ENCODE data around the gene ELP2.
"Not testable (repeated sequence)": the region's sequence is repeated elsewhere in the genome, so short reads cannot be mapped to it uniquely, and the experiment has no call there.

The ELP2 gene, protein sequence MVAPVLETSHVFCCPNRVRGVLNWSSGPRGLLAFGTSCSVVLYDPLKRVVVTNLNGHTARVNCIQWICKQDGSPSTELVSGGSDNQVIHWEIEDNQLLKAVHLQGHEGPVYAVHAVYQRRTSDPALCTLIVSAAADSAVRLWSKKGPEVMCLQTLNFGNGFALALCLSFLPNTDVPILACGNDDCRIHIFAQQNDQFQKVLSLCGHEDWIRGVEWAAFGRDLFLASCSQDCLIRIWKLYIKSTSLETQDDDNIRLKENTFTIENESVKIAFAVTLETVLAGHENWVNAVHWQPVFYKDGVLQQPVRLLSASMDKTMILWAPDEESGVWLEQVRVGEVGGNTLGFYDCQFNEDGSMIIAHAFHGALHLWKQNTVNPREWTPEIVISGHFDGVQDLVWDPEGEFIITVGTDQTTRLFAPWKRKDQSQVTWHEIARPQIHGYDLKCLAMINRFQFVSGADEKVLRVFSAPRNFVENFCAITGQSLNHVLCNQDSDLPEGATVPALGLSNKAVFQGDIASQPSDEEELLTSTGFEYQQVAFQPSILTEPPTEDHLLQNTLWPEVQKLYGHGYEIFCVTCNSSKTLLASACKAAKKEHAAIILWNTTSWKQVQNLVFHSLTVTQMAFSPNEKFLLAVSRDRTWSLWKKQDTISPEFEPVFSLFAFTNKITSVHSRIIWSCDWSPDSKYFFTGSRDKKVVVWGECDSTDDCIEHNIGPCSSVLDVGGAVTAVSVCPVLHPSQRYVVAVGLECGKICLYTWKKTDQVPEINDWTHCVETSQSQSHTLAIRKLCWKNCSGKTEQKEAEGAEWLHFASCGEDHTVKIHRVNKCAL

DNA sequence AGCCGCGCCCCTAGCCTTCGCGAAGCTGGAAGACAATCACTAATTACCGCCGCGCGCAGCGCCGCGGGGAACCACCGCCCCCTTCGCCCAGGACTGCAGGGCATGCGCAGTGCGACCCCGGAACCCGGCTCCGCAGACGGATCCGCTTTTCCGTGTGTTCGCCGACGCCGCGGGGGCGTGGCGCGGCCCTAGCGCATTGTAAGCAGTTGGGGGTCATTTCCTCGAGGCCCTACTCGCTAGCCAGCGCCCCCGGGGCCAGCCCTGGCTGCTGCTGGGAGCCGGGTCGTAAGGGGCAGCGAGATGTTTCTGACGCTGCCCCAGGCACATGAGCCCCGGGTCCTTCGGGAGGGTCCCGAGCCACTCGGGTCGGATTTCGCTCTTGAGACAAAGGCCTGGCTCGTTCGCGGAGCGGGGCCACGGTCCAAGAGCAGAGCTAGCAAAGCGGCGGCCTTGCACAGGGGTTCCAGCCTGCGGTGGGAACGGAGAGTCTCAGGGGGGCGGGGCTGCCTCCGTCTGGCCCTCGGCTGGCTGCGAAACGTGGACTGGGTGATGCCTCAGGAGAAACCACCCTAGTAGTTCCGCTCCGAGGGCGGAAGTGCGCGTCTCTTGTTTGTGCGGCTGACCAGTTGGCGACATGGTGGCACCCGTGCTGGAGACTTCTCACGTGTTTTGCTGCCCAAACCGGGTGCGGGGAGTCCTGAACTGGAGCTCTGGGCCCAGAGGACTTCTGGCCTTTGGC lies at the start of gene ELP2, which contains the start of gene SLC39A6:
ELP2 (plus strand) TSS at position 600 of the 739 bp plus-strand sequence; CDS start at position 635, 35 bp downstream.
SLC39A6 (minus strand) TSS at position 41 of the 739 bp plus-strand sequence. CDS start 2,333 bp downstream, outside the sequence.
- Histone ChIP-seq H3K27ac (peak within 1 kb of the TSS; percentile 98), H3K4me3 (ENCODE audit: low read depth, low read length) (peak within 1 kb of the TSS; percentile 91), H2AFZ (peak within 1 kb of the TSS; percentile 97), H3K36me3 (ENCODE audit: control insufficient read depth, insufficient read depth, low read length) (no peaks in the 10 kb centered on the region), H3K9ac (peak within 1 kb of the TSS; percentile 64), H3K79me2 (peaks cover 23% of the 10 kb centered on the region), H3K4me2 (ENCODE audit: low read length) (peak within 1 kb of the TSS; percentile 100), H3K9me3 (ENCODE audit: control insufficient read depth, low read length) (no peaks in the 10 kb centered on the region), H3K27me3 (ENCODE audit: control insufficient read depth, insufficient read depth, low read length) (no peaks in the 10 kb centered on the region), H3K4me1 (peaks cover 7% of the 10 kb centered on the region)
- TF ChIP-seq, protein P1, sequence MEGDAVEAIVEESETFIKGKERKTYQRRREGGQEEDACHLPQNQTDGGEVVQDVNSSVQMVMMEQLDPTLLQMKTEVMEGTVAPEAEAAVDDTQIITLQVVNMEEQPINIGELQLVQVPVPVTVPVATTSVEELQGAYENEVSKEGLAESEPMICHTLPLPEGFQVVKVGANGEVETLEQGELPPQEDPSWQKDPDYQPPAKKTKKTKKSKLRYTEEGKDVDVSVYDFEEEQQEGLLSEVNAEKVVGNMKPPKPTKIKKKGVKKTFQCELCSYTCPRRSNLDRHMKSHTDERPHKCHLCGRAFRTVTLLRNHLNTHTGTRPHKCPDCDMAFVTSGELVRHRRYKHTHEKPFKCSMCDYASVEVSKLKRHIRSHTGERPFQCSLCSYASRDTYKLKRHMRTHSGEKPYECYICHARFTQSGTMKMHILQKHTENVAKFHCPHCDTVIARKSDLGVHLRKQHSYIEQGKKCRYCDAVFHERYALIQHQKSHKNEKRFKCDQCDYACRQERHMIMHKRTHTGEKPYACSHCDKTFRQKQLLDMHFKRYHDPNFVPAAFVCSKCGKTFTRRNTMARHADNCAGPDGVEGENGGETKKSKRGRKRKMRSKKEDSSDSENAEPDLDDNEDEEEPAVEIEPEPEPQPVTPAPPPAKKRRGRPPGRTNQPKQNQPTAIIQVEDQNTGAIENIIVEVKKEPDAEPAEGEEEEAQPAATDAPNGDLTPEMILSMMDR (IDR thresholded peaks at IDR 0.05) = no peak

DNA sequence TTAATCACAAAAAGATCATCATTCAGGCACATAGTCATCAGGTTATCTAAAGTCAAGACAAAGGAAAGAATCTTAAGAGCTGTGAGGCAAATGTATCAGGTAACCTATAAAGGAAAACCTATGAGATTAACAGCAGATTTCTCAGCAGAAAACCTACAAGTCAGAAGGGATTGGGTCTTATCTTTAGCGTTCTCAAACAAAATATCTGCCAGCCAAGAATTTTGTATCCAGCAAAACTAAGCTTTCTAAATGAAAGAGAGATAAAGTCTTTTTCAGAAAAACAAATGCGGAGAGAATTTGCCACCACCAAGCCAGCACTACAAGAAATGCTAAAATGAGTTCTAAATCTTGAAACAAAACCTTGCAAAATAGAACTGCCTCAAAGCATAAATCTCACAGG lies 48.6 kb upstream of the ELP2 start:
- not testable (repeated sequence) for H3K27me3 ChIP-seq (ENCODE audit: control insufficient read depth, insufficient read depth, low read length); H2AFZ ChIP-seq; H3K9ac ChIP-seq; H3K9me3 ChIP-seq (ENCODE audit: control insufficient read depth, low read length); H3K79me2 ChIP-seq; H3K4me1 ChIP-seq; H3K27ac ChIP-seq; H3K4me3 ChIP-seq (ENCODE audit: low read depth, low read length); H3K4me2 ChIP-seq (ENCODE audit: low read length); H3K36me3 ChIP-seq (ENCODE audit: control insufficient read depth, insufficient read depth, low read length)

DNA sequence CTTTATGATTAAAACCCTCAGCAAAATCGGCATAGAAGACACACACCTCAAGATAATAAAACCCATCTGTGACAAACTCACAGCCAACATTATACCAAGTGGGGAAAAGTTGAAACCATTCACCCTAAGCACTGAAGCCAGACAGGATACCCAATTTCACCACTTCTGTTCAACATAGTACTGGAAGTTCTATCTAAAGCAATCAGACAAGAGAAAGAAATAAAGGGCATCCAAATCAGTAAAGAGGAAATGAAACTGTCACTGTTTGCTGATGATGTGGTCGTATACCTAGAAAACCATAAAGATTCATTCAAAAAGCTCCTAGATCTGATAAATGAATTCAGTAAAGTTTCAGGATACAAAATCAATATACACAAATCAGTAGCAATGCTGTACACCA lies 46.0 kb upstream of the ELP2 start:
- Histone ChIP-seq H3K4me1 (no peaks in the 10 kb centered on the region), H2AFZ (no peak overlapping the region), H3K27ac (no peak overlapping the region), H3K9ac (no peak overlapping the region), H3K79me2 (no peaks in the 10 kb centered on the region), H3K4me3 (ENCODE audit: low read depth, low read length) (no peak overlapping the region), H3K36me3 (ENCODE audit: control insufficient read depth, insufficient read depth, low read length) (no peaks in the 10 kb centered on the region), H3K9me3 (ENCODE audit: control insufficient read depth, low read length) (no peaks in the 10 kb centered on the region), H3K27me3 (ENCODE audit: control insufficient read depth, insufficient read depth, low read length) (no peaks in the 10 kb centered on the region), H3K4me2 (ENCODE audit: low read length) (no peak overlapping the region)
- TF ChIP-seq, protein P1 (IDR thresholded peaks at IDR 0.05) = no peak

DNA sequence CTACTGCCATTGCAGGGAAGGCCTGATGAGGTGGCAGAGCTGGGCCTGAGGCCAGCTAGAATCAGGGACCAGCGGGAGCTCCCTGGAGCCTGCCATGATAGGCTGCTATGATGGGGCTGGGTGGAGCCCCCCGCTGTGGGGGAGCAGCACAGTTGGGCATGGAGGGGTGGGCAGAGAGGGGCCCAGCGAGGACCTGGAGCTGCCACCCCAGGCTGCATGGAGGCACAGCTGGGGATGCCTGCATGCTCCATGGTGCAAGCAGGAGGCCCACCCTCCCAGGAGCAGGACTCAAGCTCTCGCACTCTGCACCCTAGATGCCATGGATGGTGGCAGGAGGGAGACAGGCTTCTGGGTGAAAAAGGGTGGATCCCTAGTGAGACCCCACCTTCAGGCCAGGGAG lies 44.5 kb upstream of the ELP2 start:
- H3K4me2 ChIP-seq (ENCODE audit: low read length) = no peak overlapping the region
- H3K4me3 ChIP-seq (ENCODE audit: low read depth, low read length) = no peak overlapping the region
- H3K9ac ChIP-seq = no peak overlapping the region
- no peak overlapping the region for H3K27ac ChIP-seq
- no peaks in the 10 kb centered on the region for H3K79me2 ChIP-seq
- H3K4me1 ChIP-seq = no peaks in the 10 kb centered on the region
- H2AFZ ChIP-seq = no peak overlapping the region
- no peaks in the 10 kb centered on the region for H3K9me3 ChIP-seq (ENCODE audit: control insufficient read depth, low read length)
- H3K36me3 ChIP-seq (ENCODE audit: control insufficient read depth, insufficient read depth, low read length) = no peaks in the 10 kb centered on the region
- TF ChIP-seq, protein P1 (IDR thresholded peaks at IDR 0.05) = no peak
- no peaks in the 10 kb centered on the region for H3K27me3 ChIP-seq (ENCODE audit: control insufficient read depth, insufficient read depth, low read length)

DNA sequence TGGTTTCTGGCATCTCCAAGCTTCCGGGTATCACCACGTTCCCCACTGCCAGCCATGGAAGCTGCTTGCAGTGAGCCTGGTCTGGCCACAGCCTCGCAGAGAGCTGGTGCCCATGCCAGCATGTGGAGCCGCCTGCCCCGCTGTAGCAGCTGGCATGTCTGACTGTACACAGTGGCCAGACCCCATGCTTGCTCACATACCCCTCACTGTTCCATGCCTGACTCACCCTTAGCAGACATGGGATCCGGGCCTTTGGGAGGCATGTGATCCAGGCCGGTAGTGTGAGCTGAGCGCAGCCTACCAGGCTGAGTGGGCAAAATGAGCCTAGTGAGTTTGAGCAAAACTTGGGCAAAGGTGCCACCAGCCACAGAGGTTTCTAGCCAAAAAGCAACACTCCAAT lies 43.5 kb upstream of the ELP2 start:
- H3K27me3 ChIP-seq (ENCODE audit: control insufficient read depth, insufficient read depth, low read length) = no peaks in the 10 kb centered on the region
- TF ChIP-seq, protein P1 (IDR thresholded peaks at IDR 0.05) = no peak
- no peaks in the 10 kb centered on the region for H3K9me3 ChIP-seq (ENCODE audit: control insufficient read depth, low read length)
- H3K36me3 ChIP-seq (ENCODE audit: control insufficient read depth, insufficient read depth, low read length) = no peaks in the 10 kb centered on the region
- H3K79me2 ChIP-seq = no peaks in the 10 kb centered on the region
- H3K9ac ChIP-seq = no peak overlapping the region
- H3K4me3 ChIP-seq (ENCODE audit: low read depth, low read length) = no peak overlapping the region
- no peaks in the 10 kb centered on the region for H3K4me1 ChIP-seq
- H2AFZ ChIP-seq = no peak overlapping the region
- H3K4me2 ChIP-seq (ENCODE audit: low read length) = no peak overlapping the region
- no peak overlapping the region for H3K27ac ChIP-seq
